ENCODE measurements around the gene PDSS1.
"Not testable (repeated sequence)": the region's sequence is repeated elsewhere in the genome, so short reads cannot be mapped to it uniquely, and the experiment has no call there.

Gene PDSS1, protein sequence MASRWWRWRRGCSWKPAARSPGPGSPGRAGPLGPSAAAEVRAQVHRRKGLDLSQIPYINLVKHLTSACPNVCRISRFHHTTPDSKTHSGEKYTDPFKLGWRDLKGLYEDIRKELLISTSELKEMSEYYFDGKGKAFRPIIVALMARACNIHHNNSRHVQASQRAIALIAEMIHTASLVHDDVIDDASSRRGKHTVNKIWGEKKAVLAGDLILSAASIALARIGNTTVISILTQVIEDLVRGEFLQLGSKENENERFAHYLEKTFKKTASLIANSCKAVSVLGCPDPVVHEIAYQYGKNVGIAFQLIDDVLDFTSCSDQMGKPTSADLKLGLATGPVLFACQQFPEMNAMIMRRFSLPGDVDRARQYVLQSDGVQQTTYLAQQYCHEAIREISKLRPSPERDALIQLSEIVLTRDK

DNA sequence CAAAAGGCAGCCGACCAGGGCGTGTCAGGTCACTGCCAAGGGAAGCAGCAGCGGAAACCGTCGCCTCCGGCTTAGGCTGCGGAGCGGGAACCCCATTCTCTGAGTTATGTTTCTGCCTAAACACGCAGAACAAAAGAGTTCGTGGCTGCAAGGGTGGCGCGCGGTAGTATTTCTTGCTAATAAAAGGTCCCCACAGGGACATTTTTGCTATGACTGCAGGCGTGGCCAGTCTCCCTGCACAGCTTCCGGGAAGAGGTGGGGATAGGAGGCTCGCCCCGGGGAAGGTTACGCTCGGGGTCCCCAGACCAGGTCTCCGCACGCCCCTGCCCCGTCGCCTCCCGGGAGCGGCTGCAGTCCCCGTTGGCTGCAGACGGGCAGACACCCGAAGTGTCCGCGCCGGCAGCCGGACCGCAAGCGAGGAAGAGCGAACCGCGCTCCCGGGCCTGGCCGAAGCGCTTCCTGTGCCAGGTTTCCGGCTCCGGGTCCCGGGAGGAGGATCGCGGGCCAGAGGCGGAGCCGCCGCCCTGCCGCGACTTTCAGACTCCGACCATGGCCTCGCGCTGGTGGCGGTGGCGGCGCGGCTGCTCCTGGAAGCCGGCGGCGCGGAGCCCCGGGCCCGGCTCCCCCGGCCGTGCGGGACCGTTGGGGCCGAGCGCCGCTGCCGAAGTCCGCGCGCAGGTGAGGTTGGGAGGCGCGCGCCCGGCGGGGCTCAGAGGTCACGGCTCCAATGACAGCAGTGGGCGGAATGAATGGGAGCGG is at the start of gene PDSS1:
Gene PDSS1 (plus strand): TSS at position 539 of the 759 bp plus-strand sequence. CDS start 11 bp downstream, at position 550.
- Histone ChIP-seq H3K27ac (peak within 1 kb of the TSS; percentile 91 to 100 (median 99)), H3K27me3 (no peaks in the 10 kb centered on the region), H3K4me3 (peak within 1 kb of the TSS; percentile 75 to 98 (median 90)), H4K20me1 (peaks cover 0 to 39% (median 29%) of the 10 kb centered on the region in 11 experiments; a peak in 19 of 22 replicates), H3K4me1 (peaks cover 26 to 66% (median 41%) of the 10 kb centered on the region in 10 experiments), H3K4me2 (peak within 1 kb of the TSS; percentile 89 to 100 (median 95)), H3K9ac (peak within 1 kb of the TSS; percentile 88 to 100 (median 96)), H3K36me3 (peaks cover 1 to 32% (median 27%) of the 10 kb centered on the region in 11 experiments; a peak in 20 of 22 replicates), H3K9me3 (replicated peaks in 1 of 11) (peaks cover 0 to 13% (median 0%) of the 10 kb centered on the region in 11 experiments; a peak in 1 of 22 replicates)
- peak in 1 of 11 experiments; percentile 62; a peak in 1 of 22 replicates for TF ChIP-seq Cebpa-rat (IDR thresholded peaks at IDR 0.05)

DNA sequence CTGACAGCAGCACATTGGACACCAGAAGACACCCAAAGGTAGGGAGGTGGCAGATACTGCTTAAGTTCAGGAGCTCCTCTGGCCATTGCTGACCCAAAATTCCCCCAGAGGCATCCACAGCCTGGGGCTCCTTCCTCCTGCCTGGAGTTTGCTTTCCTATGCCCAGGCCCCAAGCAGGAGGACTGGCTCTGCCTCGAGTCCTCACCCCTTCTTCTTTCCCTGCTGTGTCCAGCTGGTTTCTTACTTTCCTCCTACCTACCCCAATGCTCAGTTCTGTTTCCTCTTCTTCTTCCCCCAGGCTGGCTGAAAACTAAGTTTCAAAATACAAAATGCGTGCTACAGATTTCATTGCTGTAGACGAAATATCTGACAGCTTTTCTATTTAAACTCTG is 49.3 kb upstream of the PDSS1 start:
- not testable (repeated sequence) for H3K4me2 ChIP-seq; H3K9me3 ChIP-seq (replicated peaks in 1 of 11); H3K36me3 ChIP-seq; H3K27ac ChIP-seq; H3K4me3 ChIP-seq; H3K9ac ChIP-seq; H3K27me3 ChIP-seq; H4K20me1 ChIP-seq
- H3K4me1 ChIP-seq, result peaks cover 0 to 25% (median 0%) of the 10 kb centered on the region in 10 experiments; a peak in 4 of 20 replicates

DNA sequence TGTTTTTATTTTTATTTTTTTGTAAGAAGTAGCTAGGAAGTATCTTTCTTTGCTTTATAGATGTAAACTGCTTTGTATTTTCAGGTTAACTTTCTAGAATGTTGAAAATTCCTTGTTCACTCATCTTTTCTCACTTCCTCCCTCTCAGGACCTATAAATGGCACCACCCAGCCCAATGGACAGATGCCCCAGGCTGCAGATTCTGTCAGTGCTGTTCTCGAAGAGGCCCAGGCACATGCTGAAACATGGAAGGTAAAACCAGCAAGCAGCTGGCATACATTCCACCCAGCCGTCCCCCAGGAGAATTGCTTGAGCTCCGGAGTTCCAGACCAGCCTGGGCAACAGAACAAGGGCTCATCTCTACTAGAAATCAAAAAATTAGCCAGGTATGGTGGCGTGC is 47.1 kb upstream of the PDSS1 start:
- peaks cover 0 to 25% (median 0%) of the 10 kb centered on the region in 10 experiments; a peak in 5 of 20 replicates for H3K4me1 ChIP-seq
- H3K27me3 ChIP-seq, result no peaks in the 10 kb centered on the region
- no peaks in the 10 kb centered on the region for H3K36me3 ChIP-seq
- H3K27ac ChIP-seq, result no peak overlapping the region
- no peak overlapping the region for H3K4me3 ChIP-seq
- H4K20me1 ChIP-seq, result no peaks in the 10 kb centered on the region
- 0 out of 22 replicates have a peak overlapping the region, but pooled peaks of 1 of the 11 experiments have one; percentile 7 for H3K4me2 ChIP-seq
- peaks cover 0 to 7% (median 0%) of the 10 kb centered on the region in 11 experiments; a peak in 2 of 22 replicates for H3K9me3 ChIP-seq (replicated peaks in 1 of 11)
- no peak for TF ChIP-seq Cebpa-rat (IDR thresholded peaks at IDR 0.05)
- no peak overlapping the region for H3K9ac ChIP-seq

DNA sequence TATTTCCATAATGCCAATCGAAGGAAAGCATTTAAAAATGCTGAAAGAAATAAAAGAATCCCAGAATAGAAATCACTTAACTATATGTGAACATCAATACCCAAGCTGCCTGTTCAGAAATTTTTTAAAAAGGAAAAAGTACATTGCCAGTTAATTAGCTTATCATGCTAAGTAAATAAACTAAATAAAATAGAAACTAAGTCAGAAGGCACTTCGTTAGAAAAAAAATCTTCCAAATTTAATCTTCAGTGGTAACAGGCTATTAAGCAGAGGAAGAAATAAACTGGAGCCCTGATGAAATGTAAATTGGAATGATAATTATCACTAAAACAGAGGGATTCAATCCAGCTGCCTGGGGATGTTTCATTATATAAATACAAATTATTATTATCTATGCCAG is 46.0 kb upstream of the PDSS1 start:
- not testable (repeated sequence) for H3K36me3 ChIP-seq; H3K9me3 ChIP-seq (replicated peaks in 1 of 11); H3K27ac ChIP-seq; H4K20me1 ChIP-seq; H3K4me3 ChIP-seq; H3K27me3 ChIP-seq; H3K9ac ChIP-seq; H3K4me2 ChIP-seq
- H3K4me1 ChIP-seq, result peaks cover 0 to 18% (median 0%) of the 10 kb centered on the region in 10 experiments; a peak in 5 of 20 replicates

DNA sequence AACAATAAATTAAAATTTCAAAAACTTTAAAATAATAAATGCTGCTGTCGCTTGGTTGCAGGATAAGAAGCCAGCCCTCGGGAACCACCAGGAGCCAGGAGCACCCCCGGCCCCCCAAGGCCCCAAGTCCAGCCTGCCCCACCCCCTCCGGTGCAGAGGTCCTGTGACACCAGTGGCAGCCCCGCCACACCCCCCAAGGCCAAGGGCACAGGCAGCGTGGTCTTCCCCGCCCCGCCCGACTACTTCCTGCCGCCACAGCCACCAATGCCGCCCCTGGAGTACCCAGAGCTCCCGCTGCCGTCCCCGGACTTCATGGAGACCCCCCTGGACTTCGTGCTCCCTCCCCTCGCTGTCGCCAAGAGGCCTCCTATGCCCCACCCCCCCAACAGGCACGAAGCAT is 44.5 kb upstream of the PDSS1 start:
- TF ChIP-seq Cebpa-rat (IDR thresholded peaks at IDR 0.05), result no peak
- Histone ChIP-seq H3K9ac (no peak overlapping the region), H3K4me1 (peaks cover 0 to 2% (median 0%) of the 10 kb centered on the region in 10 experiments; a peak in 3 of 20 replicates), H3K36me3 (no peaks in the 10 kb centered on the region), H3K27ac (no peak overlapping the region), H3K4me2 (no peak overlapping the region), H3K4me3 (no peak overlapping the region), H3K27me3 (no peaks in the 10 kb centered on the region), H3K9me3 (replicated peaks in 1 of 11) (peaks cover 0 to 9% (median 0%) of the 10 kb centered on the region in 11 experiments; a peak in 6 of 22 replicates), H4K20me1 (no peaks in the 10 kb centered on the region)

DNA sequence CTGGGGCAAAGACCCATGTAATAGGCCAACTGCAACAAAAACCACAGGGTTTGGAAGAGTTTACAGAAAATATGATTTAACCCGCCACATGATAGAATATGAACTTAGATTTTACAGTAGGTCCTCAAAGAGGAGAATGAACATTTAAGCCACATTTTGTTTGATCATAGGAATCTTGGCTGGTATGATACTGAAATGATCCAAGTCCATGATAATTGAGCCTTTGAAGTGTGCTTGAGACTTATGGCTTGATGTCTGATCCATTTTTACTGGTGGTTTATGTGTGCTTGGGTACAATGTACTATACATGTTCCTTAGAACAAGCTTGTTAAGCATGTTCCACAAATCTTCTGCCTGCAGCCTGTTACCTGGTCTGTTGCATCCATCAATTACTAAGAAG is 41.8 kb upstream of the PDSS1 start:
- H3K9me3 ChIP-seq (replicated peaks in 1 of 11), result peaks cover 0 to 14% (median 0%) of the 10 kb centered on the region in 11 experiments; a peak in 6 of 22 replicates
- H3K27ac ChIP-seq, result no peak overlapping the region
- no peak overlapping the region for H3K9ac ChIP-seq
- no peaks in the 10 kb centered on the region; a peak in 1 of 20 replicates for H3K4me1 ChIP-seq
- H4K20me1 ChIP-seq, result no peaks in the 10 kb centered on the region
- TF ChIP-seq Cebpa-rat (IDR thresholded peaks at IDR 0.05), result no peak
- H3K4me2 ChIP-seq, result no peak overlapping the region
- H3K27me3 ChIP-seq, result no peaks in the 10 kb centered on the region
- H3K4me3 ChIP-seq, result no peak overlapping the region
- no peaks in the 10 kb centered on the region for H3K36me3 ChIP-seq

DNA sequence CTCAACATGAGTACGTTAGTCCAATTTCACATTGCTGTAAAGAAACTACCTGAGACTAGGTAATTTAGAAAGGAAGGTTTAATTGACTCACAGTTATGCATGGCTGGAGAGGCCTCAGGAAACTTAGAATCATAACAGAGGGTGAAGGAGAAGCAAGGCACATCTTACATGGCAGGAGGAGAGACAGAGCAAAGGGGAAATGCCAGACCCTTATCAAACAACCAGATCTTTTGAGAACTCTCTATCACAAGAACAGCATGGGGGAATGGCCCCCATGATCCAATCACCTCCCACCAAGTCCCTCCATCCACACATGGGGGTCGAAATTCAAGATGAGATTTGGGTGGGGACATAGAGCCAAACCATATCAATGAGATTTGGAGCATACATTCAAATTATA is 34.6 kb upstream of the PDSS1 start:
- Histone ChIP-seq H3K4me3 (no peak overlapping the region), H4K20me1 (no peaks in the 10 kb centered on the region), H3K4me2 (no peak overlapping the region), H3K27ac (no peak overlapping the region), H3K9ac (no peak overlapping the region), H3K9me3 (replicated peaks in 1 of 11) (peaks cover 9 to 17% (median 11%) of the 10 kb centered on the region in 11 experiments; a peak in 21 of 22 replicates), H3K4me1 (no peaks in the 10 kb centered on the region), H3K27me3 (no peaks in the 10 kb centered on the region), H3K36me3 (no peaks in the 10 kb centered on the region)
- TF ChIP-seq Cebpa-rat (IDR thresholded peaks at IDR 0.05), result no peak

DNA sequence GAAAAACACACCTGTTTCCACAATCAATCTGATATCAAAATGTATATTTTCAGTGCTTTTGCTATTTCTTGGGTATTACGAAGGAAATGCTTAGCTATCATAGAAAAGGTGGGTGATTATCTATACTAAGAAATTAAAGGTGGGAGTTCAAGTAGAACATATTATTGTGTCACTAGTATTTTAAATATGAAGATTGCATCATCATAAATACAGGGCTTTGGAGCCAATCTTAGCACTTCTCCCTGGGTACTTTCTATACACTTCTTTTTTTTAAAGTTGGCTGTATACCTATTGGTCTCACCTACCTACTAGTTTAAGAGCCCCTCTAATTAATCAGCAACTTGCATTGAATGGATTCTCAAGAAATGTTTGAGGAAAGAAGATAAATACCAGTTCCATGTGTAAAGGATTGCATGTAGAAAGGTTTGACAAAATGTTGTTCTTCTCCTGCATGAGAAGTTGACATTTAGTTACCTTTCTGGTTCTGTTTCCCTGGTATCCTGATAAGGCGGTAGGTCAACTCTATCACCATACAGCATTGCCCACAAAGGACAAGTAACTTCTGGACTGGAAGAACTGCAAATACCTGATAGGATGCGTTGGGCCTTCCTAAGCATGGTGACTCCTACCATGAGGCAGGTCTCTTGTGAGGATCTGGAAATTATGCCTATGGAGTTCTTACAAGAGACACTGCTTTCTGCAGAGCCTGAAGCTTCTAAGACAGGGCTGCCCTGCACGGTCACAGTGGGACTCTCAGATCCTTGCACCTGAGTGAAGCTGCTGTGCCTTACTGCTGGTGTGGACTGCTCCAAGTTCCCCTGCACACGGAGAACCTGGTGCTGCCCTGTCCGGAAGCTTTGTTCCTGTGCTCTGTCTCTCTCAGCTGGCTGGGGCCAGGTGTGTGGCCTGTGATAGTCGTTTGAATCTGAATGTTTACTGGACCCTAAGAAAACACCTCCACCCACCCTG is 32.1 kb upstream of the PDSS1 start:
- Histone ChIP-seq H3K27me3 (no peaks in the 10 kb centered on the region), H3K36me3 (no peaks in the 10 kb centered on the region), H3K27ac (no peak overlapping the region), H4K20me1 (no peaks in the 10 kb centered on the region), H3K4me1 (no peaks in the 10 kb centered on the region), H3K4me2 (no peak overlapping the region), H3K9ac (no peak overlapping the region), H3K4me3 (no peak overlapping the region), H3K9me3 (replicated peaks in 1 of 11) (peaks cover 9 to 13% (median 10%) of the 10 kb centered on the region in 11 experiments; a peak in 21 of 22 replicates)
- 0 out of 22 replicates have a peak, but pooled peaks of 1 of the 11 experiments have one; percentile 12 for TF ChIP-seq Cebpa-rat (IDR thresholded peaks at IDR 0.05)
